ENCODE measurements around the gene FNDC7. TPM values are rescaled to one million over a fixed set of nuclear protein-coding genes. Genes with fewer than 3 reads are reported as not detected.

Gene FNDC7
- total and polyA plus RNA-seq, 9 of the 15 experiments (the other 6 are each of a cell fraction or from before 2014, with no cell fraction given): not detected

- Histone ChIP-seq H4K20me1 (replicated peaks; ENCODE audit: control insufficient read depth, insufficient read depth, low read length) (no peaks in the 10 kb centered on the region), H3K4me2 (ENCODE audit: insufficient read depth, low read length) (no peak overlapping the region), H3K36me3 (ENCODE audit: control insufficient read depth, insufficient read depth, low read length) (peaks cover 27% of the 10 kb centered on the region), H3K27ac (ENCODE audit: extremely low read depth, low read depth, low read length) (no peak overlapping the region), H3K79me2 (ENCODE audit: control insufficient read depth, insufficient read depth, low read length) (no peaks in the 10 kb centered on the region), H3K9me3 (replicated peaks; ENCODE audit: control insufficient read depth, insufficient read depth, low read depth, low read length) (0 out of 2 replicates have a peak, but pooled peaks cover 6% of the 10 kb centered on the region), H3K9me1 (ENCODE audit: control insufficient read depth, insufficient read depth, low read length) (no peaks in the 10 kb centered on the region), H3K9ac (ENCODE audit: insufficient read depth in 1 of 2, low read depth in 2 of 2, low read length in 2 of 2) (no peak overlapping the region), H3K27me3 (ENCODE audit: control insufficient read depth in 2 of 2, insufficient read depth in 2 of 2, low read length in 2 of 2) (no peaks in the 10 kb centered on the region), H2AFZ (ENCODE audit: low read depth, low read length) (no peak overlapping the region), H3K4me3 (no peak overlapping the region), H3K4me1 (replicated peaks in 1 of 2; ENCODE audit: control insufficient read depth in 2 of 2, insufficient read depth in 2 of 2, low read length in 2 of 2) (no peaks in the 10 kb centered on the region)
- ChIA-PET POLR2A (interaction anchor here (0.7 to 0.9 kb wide), 2 partner anchors 10 to 12 kb away, joined by 3 read pairs; no protein-coding TSS in a partner anchor), CTCF (ENCODE audit: low intra/inter-chr PET ratio) (no interaction called here)
- ATAC-seq: no peak
- 74% methylated on average over 1 of the region's 1 CpG for WGBS (ENCODE audit: insufficient coverage, low coverage, missing lambda C conversion rate)
- no peak for FAIRE-seq
- DNase-seq (ENCODE audit: extremely low read depth in 1 of 4, low spot score in 3 of 4): no peak
- intact Hi-C loops (cut with micrococcal nuclease) (no loop called here), in situ Hi-C loops (cut with MboI) (no loop called here)
- TF ChIP-seq ZNF146 (CRISPR knock-in tag; IDR thresholded peaks at IDR 0.05; ENCODE audit: unreplicated experiment): peak; percentile 60
- no peak for TF ChIP-seq ZNF717 (CRISPR knock-in tag; IDR thresholded peaks at IDR 0.05)
- TF ChIP-seq RBM25 (IDR thresholded peaks at IDR 0.05; ENCODE audit: low read depth, low read length, severe bottlenecking): peak; percentile 55
- BruUV-seq (replicated peaks): no TSS peak
Observed at GRCh38 chr1:108791790-108792189, 79.1 kb downstream of the FNDC7 start.

Other genes with a start within 250 kb of the FNDC7 start
- 13.9 and 14.5 TPM in 2 replicates for gene EEIG2, start 152.8 kb upstream of the FNDC7 start, total RNA-seq (2014; rRNA removed)
- 26.9 and 27.3 TPM in 2 replicates for gene EEIG2, start 152.8 kb upstream of the FNDC7 start, total RNA-seq (2014; rRNA removed; fragmentation: Illumina TruSeq; extraction: Trizol)
- 21.8 and 24.4 TPM in 2 replicates for gene EEIG2, start 152.8 kb upstream of the FNDC7 start, total RNA-seq (2015; rRNA removed; fragmentation: Illumina TruSeq; extraction: Trizol)
- 21.0 and 22.8 TPM in 2 replicates for gene EEIG2, start 152.8 kb upstream of the FNDC7 start, total RNA-seq (2021)
- 18.8 and 21.1 TPM in 2 replicates for gene EEIG2, start 152.8 kb upstream of the FNDC7 start, polyA plus RNA-seq (2011; rRNA removed)
- 11.8 and 15.2 TPM in 2 replicates for gene EEIG2, start 152.8 kb upstream of the FNDC7 start, polyA plus RNA-seq (2014; fragmentation: Illumina TruSeq; extraction: Trizol)
- 1 to 10 TPM; 6.1 to 8.0 TPM for gene EEIG2, start 152.8 kb upstream of the FNDC7 start, polyA plus RNA-seq (2014; fragmentation: Nextera tagmentation; extraction: Ambion mirVana)
- gene EEIG2, start 152.8 kb upstream of the FNDC7 start, polyA plus RNA-seq (2014; rRNA removed): 12.2 and 12.7 TPM in 2 replicates
- gene HENMT1, start 51.8 kb upstream of the FNDC7 start, total RNA-seq (2014; rRNA removed): not detected in 2 replicates
- not detected in 2 replicates for gene HENMT1, start 51.8 kb upstream of the FNDC7 start, total RNA-seq (2014; rRNA removed; fragmentation: Illumina TruSeq; extraction: Trizol)
- gene HENMT1, start 51.8 kb upstream of the FNDC7 start, total RNA-seq (2015; rRNA removed; fragmentation: Illumina TruSeq; extraction: Trizol): not detected in 2 replicates
- gene HENMT1, start 51.8 kb upstream of the FNDC7 start, total RNA-seq (2021): not detected in 2 replicates
- gene HENMT1, start 51.8 kb upstream of the FNDC7 start, polyA plus RNA-seq (2011; rRNA removed): not detected in 2 replicates
- not detected in 2 replicates for gene HENMT1, start 51.8 kb upstream of the FNDC7 start, polyA plus RNA-seq (2014; fragmentation: Illumina TruSeq; extraction: Trizol)
- gene HENMT1, start 51.8 kb upstream of the FNDC7 start, polyA plus RNA-seq (2014; fragmentation: Nextera tagmentation; extraction: Ambion mirVana): not detected
- 0.19 TPM in 1 of 2 replicates, not detected in the other for gene HENMT1, start 51.8 kb upstream of the FNDC7 start, polyA plus RNA-seq (2014; rRNA removed)
- 27.8 and 67.8 TPM in 2 replicates for gene PRPF38B, start 20.6 kb upstream of the FNDC7 start, total RNA-seq (2014; rRNA removed)
- 66.4 and 69.8 TPM in 2 replicates for gene PRPF38B, start 20.6 kb upstream of the FNDC7 start, total RNA-seq (2014; rRNA removed; fragmentation: Illumina TruSeq; extraction: Trizol)
- 68.0 and 75.3 TPM in 2 replicates for gene PRPF38B, start 20.6 kb upstream of the FNDC7 start, total RNA-seq (2015; rRNA removed; fragmentation: Illumina TruSeq; extraction: Trizol)
- 47.8 and 55.5 TPM in 2 replicates for gene PRPF38B, start 20.6 kb upstream of the FNDC7 start, total RNA-seq (2021)
- 71.1 and 74.1 TPM in 2 replicates for gene PRPF38B, start 20.6 kb upstream of the FNDC7 start, polyA plus RNA-seq (2011; rRNA removed)
- 72.3 and 85.5 TPM in 2 replicates for gene PRPF38B, start 20.6 kb upstream of the FNDC7 start, polyA plus RNA-seq (2014; fragmentation: Illumina TruSeq; extraction: Trizol)
- 10 to 100 TPM; 25.3 to 34.3 TPM for gene PRPF38B, start 20.6 kb upstream of the FNDC7 start, polyA plus RNA-seq (2014; fragmentation: Nextera tagmentation; extraction: Ambion mirVana)
- 78.4 and 81.8 TPM in 2 replicates for gene PRPF38B, start 20.6 kb upstream of the FNDC7 start, polyA plus RNA-seq (2014; rRNA removed)
- 33.1 TPM in 2 replicates for gene STXBP3, start 33.8 kb downstream of the FNDC7 start, total RNA-seq (2014; rRNA removed)
- gene STXBP3, start 33.8 kb downstream of the FNDC7 start, total RNA-seq (2014; rRNA removed; fragmentation: Illumina TruSeq; extraction: Trizol): 52.1 and 56.7 TPM in 2 replicates
- gene STXBP3, start 33.8 kb downstream of the FNDC7 start, total RNA-seq (2015; rRNA removed; fragmentation: Illumina TruSeq; extraction: Trizol): 45.8 and 52.5 TPM in 2 replicates
- gene STXBP3, start 33.8 kb downstream of the FNDC7 start, total RNA-seq (2021): 32.5 and 34.6 TPM in 2 replicates
- gene STXBP3, start 33.8 kb downstream of the FNDC7 start, polyA plus RNA-seq (2011; rRNA removed): 39.4 and 50.2 TPM in 2 replicates
- gene STXBP3, start 33.8 kb downstream of the FNDC7 start, polyA plus RNA-seq (2014; fragmentation: Illumina TruSeq; extraction: Trizol): 35.0 and 40.0 TPM in 2 replicates
- 10 to 100 TPM; 34.2 to 34.9 TPM for gene STXBP3, start 33.8 kb downstream of the FNDC7 start, polyA plus RNA-seq (2014; fragmentation: Nextera tagmentation; extraction: Ambion mirVana)
- 39.2 and 52.3 TPM in 2 replicates for gene STXBP3, start 33.8 kb downstream of the FNDC7 start, polyA plus RNA-seq (2014; rRNA removed)
- gene AKNAD1, start 144.2 kb downstream of the FNDC7 start, total RNA-seq (2014; rRNA removed): not detected in 2 replicates
- gene AKNAD1, start 144.2 kb downstream of the FNDC7 start, total RNA-seq (2014; rRNA removed; fragmentation: Illumina TruSeq; extraction: Trizol): not detected in 2 replicates
- not detected in 2 replicates for gene AKNAD1, start 144.2 kb downstream of the FNDC7 start, total RNA-seq (2015; rRNA removed; fragmentation: Illumina TruSeq; extraction: Trizol)
- not detected in 2 replicates for gene AKNAD1, start 144.2 kb downstream of the FNDC7 start, total RNA-seq (2021)
- not detected in 2 replicates for gene AKNAD1, start 144.2 kb downstream of the FNDC7 start, polyA plus RNA-seq (2011; rRNA removed)
- 0.30 TPM in 1 of 2 replicates, not detected in the other for gene AKNAD1, start 144.2 kb downstream of the FNDC7 start, polyA plus RNA-seq (2014; fragmentation: Illumina TruSeq; extraction: Trizol)
- under 1 TPM in 1 of 2 experiments, not detected in 1; 0.13 TPM for gene AKNAD1, start 144.2 kb downstream of the FNDC7 start, polyA plus RNA-seq (2014; fragmentation: Nextera tagmentation; extraction: Ambion mirVana)
- gene AKNAD1, start 144.2 kb downstream of the FNDC7 start, polyA plus RNA-seq (2014; rRNA removed): not detected in 2 replicates
- gene GPSM2, start 164.1 kb downstream of the FNDC7 start, total RNA-seq (2014; rRNA removed): 27.0 and 29.2 TPM in 2 replicates
- 39.1 and 41.5 TPM in 2 replicates for gene GPSM2, start 164.1 kb downstream of the FNDC7 start, total RNA-seq (2014; rRNA removed; fragmentation: Illumina TruSeq; extraction: Trizol)
- 40.9 and 50.8 TPM in 2 replicates for gene GPSM2, start 164.1 kb downstream of the FNDC7 start, total RNA-seq (2015; rRNA removed; fragmentation: Illumina TruSeq; extraction: Trizol)
- 28.9 and 32.1 TPM in 2 replicates for gene GPSM2, start 164.1 kb downstream of the FNDC7 start, total RNA-seq (2021)
- gene GPSM2, start 164.1 kb downstream of the FNDC7 start, polyA plus RNA-seq (2011; rRNA removed): 28.1 and 37.8 TPM in 2 replicates
- gene GPSM2, start 164.1 kb downstream of the FNDC7 start, polyA plus RNA-seq (2014; fragmentation: Illumina TruSeq; extraction: Trizol): 25.2 and 34.4 TPM in 2 replicates
- 1 to 10 TPM; 7.8 to 8.4 TPM for gene GPSM2, start 164.1 kb downstream of the FNDC7 start, polyA plus RNA-seq (2014; fragmentation: Nextera tagmentation; extraction: Ambion mirVana)
- 26.5 and 28.5 TPM in 2 replicates for gene GPSM2, start 164.1 kb downstream of the FNDC7 start, polyA plus RNA-seq (2014; rRNA removed)